ENCODE results near the gene BCL7B. TPM values are rescaled to one million over a fixed set of nuclear protein-coding genes. Genes with fewer than 3 reads are reported as not detected.
A peak's percentile ranks its signal among the peaks of the same experiment; 100 is the strongest.

Gene BCL7B
- total RNA-seq, 1 experiment from 2014 or later = 95.4 TPM

DNA sequence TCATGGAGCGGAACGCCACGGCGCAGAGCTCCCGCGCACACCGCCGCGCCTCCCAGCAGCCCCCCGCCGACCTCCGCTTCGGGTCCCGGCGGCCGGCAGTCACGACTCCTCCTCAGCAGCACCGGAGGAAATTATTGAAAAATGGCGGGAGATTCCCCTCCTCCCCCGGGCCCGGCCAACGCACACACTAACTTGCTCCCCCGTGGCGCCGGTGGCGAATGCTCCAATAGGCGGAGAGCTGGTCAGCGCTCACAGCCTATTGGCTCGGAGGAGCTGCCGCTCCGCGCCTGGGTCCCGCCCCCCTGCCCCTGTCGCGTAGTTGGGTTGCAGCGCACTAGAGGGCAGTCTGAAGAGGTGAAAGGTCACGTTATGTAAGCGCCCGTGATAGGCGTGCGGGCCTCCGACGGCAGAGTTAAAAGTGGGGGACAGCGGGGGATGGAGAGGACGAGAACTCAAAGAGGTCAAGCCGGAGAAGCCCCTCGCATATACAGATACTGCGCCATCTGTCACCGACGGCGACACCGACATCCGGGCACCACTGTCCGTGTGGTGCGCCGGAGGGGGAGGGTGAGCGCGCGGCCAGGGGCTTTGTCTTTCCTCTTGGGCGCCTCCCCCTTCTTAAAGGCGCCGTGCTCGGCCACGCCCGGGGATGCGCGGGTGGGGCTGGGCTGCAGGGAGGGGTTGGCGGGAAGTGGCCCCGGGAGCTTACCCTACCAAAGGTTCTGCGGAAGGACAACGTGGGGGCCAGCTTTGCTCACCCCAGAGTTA lies 35.2 kb downstream of the BCL7B start, which contains the start of gene BAZ1B:
Gene BAZ1B, minus strand, starts transcription at position 189 of the 768 bp plus-strand sequence. CDS start 360 bp downstream, outside the sequence.
- H3K36me3 ChIP-seq (ENCODE audit: control insufficient read depth, insufficient read depth, low read length) = peaks cover 12% of the 10 kb centered on the region
- H3K4me3 ChIP-seq (ENCODE audit: low read depth in 2 of 2, low read length in 2 of 2) = peak within 1 kb of the TSS; percentile 89 to 90
- no peaks in the 10 kb centered on the region for H3K27me3 ChIP-seq (ENCODE audit: control insufficient read depth, insufficient read depth, low read length)
- TF ChIP-seq POLR2AphosphoS5 (IDR thresholded peaks at IDR 0.05; ENCODE audit: low read depth, low read length) (peak; percentile 81; the same call in 1 of the 2 replicates), SIN3A (IDR thresholded peaks at IDR 0.05; ENCODE audit: borderline replicate concordance, insufficient read depth, low read depth, low read length) (peak; percentile 68; the same call in 1 of the 2 replicates), TCF7L2 (IDR thresholded peaks at IDR 0.05; ENCODE audit: low read depth, low read length) (peak; percentile 88; the same call in 1 of the 2 replicates)
- TF ChIP-seq, protein P1, sequence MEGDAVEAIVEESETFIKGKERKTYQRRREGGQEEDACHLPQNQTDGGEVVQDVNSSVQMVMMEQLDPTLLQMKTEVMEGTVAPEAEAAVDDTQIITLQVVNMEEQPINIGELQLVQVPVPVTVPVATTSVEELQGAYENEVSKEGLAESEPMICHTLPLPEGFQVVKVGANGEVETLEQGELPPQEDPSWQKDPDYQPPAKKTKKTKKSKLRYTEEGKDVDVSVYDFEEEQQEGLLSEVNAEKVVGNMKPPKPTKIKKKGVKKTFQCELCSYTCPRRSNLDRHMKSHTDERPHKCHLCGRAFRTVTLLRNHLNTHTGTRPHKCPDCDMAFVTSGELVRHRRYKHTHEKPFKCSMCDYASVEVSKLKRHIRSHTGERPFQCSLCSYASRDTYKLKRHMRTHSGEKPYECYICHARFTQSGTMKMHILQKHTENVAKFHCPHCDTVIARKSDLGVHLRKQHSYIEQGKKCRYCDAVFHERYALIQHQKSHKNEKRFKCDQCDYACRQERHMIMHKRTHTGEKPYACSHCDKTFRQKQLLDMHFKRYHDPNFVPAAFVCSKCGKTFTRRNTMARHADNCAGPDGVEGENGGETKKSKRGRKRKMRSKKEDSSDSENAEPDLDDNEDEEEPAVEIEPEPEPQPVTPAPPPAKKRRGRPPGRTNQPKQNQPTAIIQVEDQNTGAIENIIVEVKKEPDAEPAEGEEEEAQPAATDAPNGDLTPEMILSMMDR (IDR thresholded peaks at IDR 0.05) = no peak
- TF ChIP-seq, protein P2, sequence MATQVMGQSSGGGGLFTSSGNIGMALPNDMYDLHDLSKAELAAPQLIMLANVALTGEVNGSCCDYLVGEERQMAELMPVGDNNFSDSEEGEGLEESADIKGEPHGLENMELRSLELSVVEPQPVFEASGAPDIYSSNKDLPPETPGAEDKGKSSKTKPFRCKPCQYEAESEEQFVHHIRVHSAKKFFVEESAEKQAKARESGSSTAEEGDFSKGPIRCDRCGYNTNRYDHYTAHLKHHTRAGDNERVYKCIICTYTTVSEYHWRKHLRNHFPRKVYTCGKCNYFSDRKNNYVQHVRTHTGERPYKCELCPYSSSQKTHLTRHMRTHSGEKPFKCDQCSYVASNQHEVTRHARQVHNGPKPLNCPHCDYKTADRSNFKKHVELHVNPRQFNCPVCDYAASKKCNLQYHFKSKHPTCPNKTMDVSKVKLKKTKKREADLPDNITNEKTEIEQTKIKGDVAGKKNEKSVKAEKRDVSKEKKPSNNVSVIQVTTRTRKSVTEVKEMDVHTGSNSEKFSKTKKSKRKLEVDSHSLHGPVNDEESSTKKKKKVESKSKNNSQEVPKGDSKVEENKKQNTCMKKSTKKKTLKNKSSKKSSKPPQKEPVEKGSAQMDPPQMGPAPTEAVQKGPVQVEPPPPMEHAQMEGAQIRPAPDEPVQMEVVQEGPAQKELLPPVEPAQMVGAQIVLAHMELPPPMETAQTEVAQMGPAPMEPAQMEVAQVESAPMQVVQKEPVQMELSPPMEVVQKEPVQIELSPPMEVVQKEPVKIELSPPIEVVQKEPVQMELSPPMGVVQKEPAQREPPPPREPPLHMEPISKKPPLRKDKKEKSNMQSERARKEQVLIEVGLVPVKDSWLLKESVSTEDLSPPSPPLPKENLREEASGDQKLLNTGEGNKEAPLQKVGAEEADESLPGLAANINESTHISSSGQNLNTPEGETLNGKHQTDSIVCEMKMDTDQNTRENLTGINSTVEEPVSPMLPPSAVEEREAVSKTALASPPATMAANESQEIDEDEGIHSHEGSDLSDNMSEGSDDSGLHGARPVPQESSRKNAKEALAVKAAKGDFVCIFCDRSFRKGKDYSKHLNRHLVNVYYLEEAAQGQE (IDR thresholded peaks at IDR 0.05; ENCODE audit: insufficient read depth in 1 of 2, low read depth in 2 of 2, low read length in 1 of 2) = no peak
- CTCF ChIA-PET = interaction anchor here (0.6 to 1.0 kb wide), 2 partner anchors 209 to 211 kb away, joined by 3 read pairs; no protein-coding TSS in a partner anchor
- H3K27ac ChIP-seq (ENCODE audit: low read length) = peak within 1 kb of the TSS; percentile 96
- peaks cover 25% of the 10 kb centered on the region for H3K4me1 ChIP-seq (ENCODE audit: control insufficient read depth, insufficient read depth, low read length)
- DNase-seq (ENCODE audit: low read depth, low spot score) (peak; percentile 96), ATAC-seq (peak; percentile 96)
- in situ Hi-C loops (cut with HindIII; ENCODE audit: low pct_unique_long_range_greater_than_20kb, low sequenced_read_pairs) (no loop called here), intact Hi-C loops (cut with micrococcal nuclease; ENCODE audit: unreplicated experiment) (loop anchor here (5.0 kb wide), 1 partner anchor 35 kb away; the partner anchor contains the start of gene BCL7B)
- BruUV-seq (replicated peaks) = no TSS peak
- POLR2A ChIA-PET = interaction anchor here (0.6 to 1.5 kb wide), 8 partner anchors 9 to 173 kb away, joined by 3 to 9 read pairs (median 5); partner anchors contain the start of genes BCL7B and TBL2
- no peaks in the 10 kb centered on the region for H3K9me3 ChIP-seq (ENCODE audit: control insufficient read depth, insufficient read depth, low read depth, low read length)

DNA sequence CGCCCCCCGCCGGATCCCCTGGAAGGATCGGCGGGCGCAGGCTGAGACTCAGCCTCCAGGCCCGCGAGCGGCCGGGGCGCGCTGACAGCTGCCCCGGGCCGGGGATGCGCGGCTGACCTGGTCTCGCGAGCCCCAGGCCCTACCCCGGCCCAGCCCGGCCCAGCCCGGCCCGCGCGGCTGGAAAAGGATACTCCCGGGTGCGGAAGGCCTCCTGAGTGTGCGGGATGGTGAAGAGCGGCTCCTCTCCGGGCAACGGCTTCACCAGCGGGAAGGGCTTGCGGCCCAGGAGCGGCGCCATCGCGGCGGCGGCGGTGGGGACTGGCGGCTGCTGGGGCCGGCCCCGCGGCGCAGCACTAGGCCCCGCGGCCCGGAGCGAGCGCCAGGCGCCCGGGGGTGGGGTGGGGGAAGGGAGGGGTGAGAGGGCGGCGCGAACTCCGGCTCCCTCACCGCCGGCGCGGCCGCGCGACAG lies 35.8 kb downstream of the BCL7B start:
- Histone ChIP-seq H3K4me1 (ENCODE audit: control insufficient read depth, insufficient read depth, low read length) (peaks cover 20% of the 10 kb centered on the region), H3K4me3 (ENCODE audit: low read depth in 2 of 2, low read length in 2 of 2) (peak overlapping the region; percentile 89 to 90), H3K27me3 (ENCODE audit: control insufficient read depth, insufficient read depth, low read length) (no peaks in the 10 kb centered on the region), H3K27ac (ENCODE audit: low read length) (peak overlapping the region; percentile 96), H3K9me3 (ENCODE audit: control insufficient read depth, insufficient read depth, low read depth, low read length) (no peaks in the 10 kb centered on the region), H3K36me3 (ENCODE audit: control insufficient read depth, insufficient read depth, low read length) (peaks cover 12% of the 10 kb centered on the region)
- TF ChIP-seq POLR2AphosphoS5 (IDR thresholded peaks at IDR 0.05; ENCODE audit: low read depth, low read length) (no peak), SIN3A (IDR thresholded peaks at IDR 0.05; ENCODE audit: borderline replicate concordance, insufficient read depth, low read depth, low read length) (peak; percentile 57; the same call in 1 of the 2 replicates)
- no peak for DNase-seq (ENCODE audit: low read depth, low spot score)
- intact Hi-C loops (cut with micrococcal nuclease; ENCODE audit: unreplicated experiment) (loop anchor here (5.0 kb wide), 1 partner anchor 36 kb away; the partner anchor contains the start of gene BCL7B), in situ Hi-C loops (cut with HindIII; ENCODE audit: low pct_unique_long_range_greater_than_20kb, low sequenced_read_pairs) (no loop called here)
- CTCF ChIA-PET = no interaction called here
- ATAC-seq = peak; percentile 84
- POLR2A ChIA-PET = interaction anchor here (0.6 to 1.5 kb wide), 5 partner anchors 26 to 174 kb away, joined by 3 to 9 read pairs (median 8); partner anchors contain the start of genes BCL7B and TBL2
- no TSS peak for BruUV-seq (replicated peaks)

Data from Panc1 (cell line).